Panc1 (cell line): ENCODE data around the gene MCAM. TPM values are rescaled to one million over a fixed set of nuclear protein-coding genes. Genes with fewer than 3 reads are reported as not detected.

Source experiments
- ATAC-seq: fragments of 200-7000 bp; cut with Tn5 transposase; 2 replicates; pipeline ENCODE4 v1.9.1; 2020; ENCODE audit warnings: mild to moderate bottlenecking, moderate library complexity
- BruUV-seq: library from RNA; stranded (reverse); fragments of 400-500 nt; replicated peaks from 2 replicates; lab custom pipeline; 2021; lab: Mats Ljungman, UMichigan
- CTCF ChIA-PET: fragments of 300-600 bp; sonication (Branson Sonifier 250); formaldehyde crosslinking; loops from one replicate; lab custom pipeline; 2022; ENCODE audit warnings: antibody characterized with exemption; lab: Charles Lee
- POLR2A ChIA-PET: fragments of 300-600 bp; sonication (Branson Sonifier 250); formaldehyde crosslinking; loops from one replicate; lab custom pipeline; 2022; ENCODE audit warnings: antibody characterized with exemption; lab: Charles Lee
- DNase-seq: peaks from one replicate; pipeline ENCODE4 v3.0.0-alpha.2; 2010; ENCODE audit warnings: low read depth, low spot score
- H3K27ac ChIP-seq: 2 replicates; pipeline ENCODE4 v1.5.1; 2011; ENCODE audit warnings: mild to moderate bottlenecking, low read length, inconsistent platforms
- H3K27me3 ChIP-seq: fragments of 200-500 bp; sonication (Bioruptor generic); 2 replicates; pipeline ENCODE4 v1.6.0; 2014; ENCODE audit warnings: low read length, inconsistent platforms; ENCODE audit not compliant: control insufficient read depth, insufficient read depth
- H3K36me3 ChIP-seq: fragments of 200-500 bp; sonication (Bioruptor generic); 2 replicates; pipeline ENCODE4 v1.5.1; 2014; ENCODE audit warnings: inconsistent platforms, mild to moderate bottlenecking, low read length, moderate library complexity; ENCODE audit not compliant: control insufficient read depth, insufficient read depth
- H3K4me1 ChIP-seq: 2 replicates; pipeline ENCODE4 v1.5.1; 2011; ENCODE audit warnings: inconsistent platforms, mild to moderate bottlenecking, low read length, moderate library complexity; ENCODE audit not compliant: control insufficient read depth, insufficient read depth
- H3K4me3 ChIP-seq, 2 experiments: 2 replicates each; pipeline ENCODE4 v1.5.1; 2011 to 2012; ENCODE audit warnings: low read depth in 2 of 2, low read length in 2 of 2, mild to moderate bottlenecking in 2 of 2, inconsistent platforms in 1 of 2, moderate library complexity in 1 of 2
- H3K9me3 ChIP-seq: fragments of 200-500 bp; sonication (Bioruptor generic); 2 replicates; pipeline ENCODE4 v1.5.1; 2014; ENCODE audit warnings: low read depth, mild to moderate bottlenecking, inconsistent platforms, low read length, moderate library complexity; ENCODE audit not compliant: control insufficient read depth, insufficient read depth
- CTCF ChIP-seq: fragments of 450-650 bp; IDR thresholded peaks from 2 replicates; pipeline ENCODE4 v1.5.1; 2017; ENCODE audit warnings: mild to moderate bottlenecking
- POLR2AphosphoS5 ChIP-seq: IDR thresholded peaks from 2 replicates; pipeline ENCODE4 v1.6.1; 2012; ENCODE audit warnings: mild to moderate bottlenecking, low read depth, low read length, moderate library complexity
- REST ChIP-seq, 2 experiments: IDR thresholded peaks; 2 replicates each; pipeline ENCODE4 v1.6.1; 2011 to 2012; ENCODE audit warnings: low read depth in 2 of 2, control low read depth in 1 of 2, low read length in 1 of 2, mild to moderate bottlenecking in 1 of 2, moderate library complexity in 1 of 2; ENCODE audit not compliant: insufficient read depth in 1 of 2
- SIN3A ChIP-seq: IDR thresholded peaks from 2 replicates; pipeline ENCODE4 v1.6.1; 2012; ENCODE audit warnings: low read depth, mild to moderate bottlenecking, low read length, moderate library complexity, borderline replicate concordance; ENCODE audit not compliant: insufficient read depth
- TCF7L2 ChIP-seq: IDR thresholded peaks from 2 replicates; pipeline ENCODE4 v1.6.1; 2011; ENCODE audit warnings: mild to moderate bottlenecking, low read depth, low read length, inconsistent platforms
- in situ Hi-C: cut with HindIII; loops from 2 replicates; pipeline ENCODE4 v1.10.0; 2016; ENCODE audit warnings: low sequenced_read_pairs, low pct_unique_long_range_greater_than_20kb
- intact Hi-C: fragments of 100-400 bp; cut with micrococcal nuclease; formaldehyde crosslinking; loops from one replicate; pipeline ENCODE4 v1.10.0; 2022; ENCODE audit not compliant: unreplicated experiment
- total RNA-seq: library from RNA; stranded (reverse); gene quantifications from one replicate; pipeline ENCODE4 v1.2.1, GENCODE V29; 2021; ENCODE audit not compliant: unreplicated experiment

Gene MCAM
- total RNA-seq, 1 experiment from 2014 or later, result 27.2 TPM

- CTCF ChIA-PET, result no interaction called here
- intact Hi-C loops (no loop called here), in situ Hi-C loops (no loop called here)
- TF ChIP-seq SIN3A (no peak), TCF7L2 (no peak), POLR2AphosphoS5 (no peak), REST (IDR thresholded peaks at IDR 0.05; ENCODE audit: insufficient read depth in 1 of 2, low read depth in 2 of 2, low read length in 1 of 2) (no peak), CTCF (no peak)
- Histone ChIP-seq H3K9me3 (no peaks in the 10 kb centered on the region), H3K36me3 (peaks cover 20% of the 10 kb centered on the region), H3K4me3 (no peak overlapping the region), H3K4me1 (no peaks in the 10 kb centered on the region), H3K27me3 (no peaks in the 10 kb centered on the region), H3K27ac (no peak overlapping the region)
- TSS peak; percentile 21 for BruUV-seq
- POLR2A ChIA-PET, result no interaction called here
- DNase-seq (no peak), ATAC-seq (no peak)
Measured at GRCh38 chr11:119288219-119288618, 28.7 kb downstream of the MCAM start.

GRCh38 chr11:119285431-119285830 lies 31.5 kb downstream of the MCAM start:
- ChIA-PET CTCF (interaction anchor here (0.6 to 1.0 kb wide), 2 partner anchors 12 to 302 kb away, joined by 3 to 16 read pairs; no protein-coding TSS in a partner anchor), POLR2A (no interaction called here)
- BruUV-seq, result no TSS peak
- Histone ChIP-seq H3K9me3 (no peaks in the 10 kb centered on the region), H3K36me3 (peaks cover 20% of the 10 kb centered on the region), H3K27me3 (no peaks in the 10 kb centered on the region), H3K4me1 (no peaks in the 10 kb centered on the region), H3K4me3 (no peak overlapping the region), H3K27ac (no peak overlapping the region)
- in situ Hi-C loops, result no loop called here
- DNase-seq, result no peak
- intact Hi-C loops, result no loop called here
- no peak for ATAC-seq
- TF ChIP-seq SIN3A (no peak), CTCF (no peak), REST (IDR thresholded peaks at IDR 0.05; ENCODE audit: insufficient read depth in 1 of 2, low read depth in 2 of 2, low read length in 1 of 2) (no peak)
